SK-N-SH (cell line): Measurements from ENCODE around the gene PTPRG. TPM values are rescaled to one million over a fixed set of nuclear protein-coding genes. Genes with fewer than 3 reads are reported as not detected.

Experiments
- CTCF ChIA-PET: fragments of 300-600, 350-600 bp; formaldehyde crosslinking; extraction: SDS; loops from one replicate; lab custom pipeline; 2021; lab: Yijun Ruan, JAX
- POLR2A ChIA-PET: fragments of 350-600 bp; sonication (Branson Sonifier 250); formaldehyde crosslinking; extraction: SDS; loops from one replicate; lab custom pipeline; 2020; ENCODE audit warnings: antibody characterized with exemption, inconsistent platforms; lab: Yijun Ruan, JAX
- DNase-seq: peaks from one replicate; pipeline ENCODE4 v3.0.0; 2012
- H2AFZ ChIP-seq: fragments of 200-600 bp; sonication (generic); 2 replicates; pipeline ENCODE4 v1.8.1; 2016; ENCODE audit warnings: antibody characterized with exemption, mild to moderate bottlenecking, low read depth
- H3F3A ChIP-seq: fragments of 200-600 bp; sonication (generic); replicated peaks from 2 replicates; pipeline ENCODE3; 2016; ENCODE audit warnings: antibody characterized with exemption, mild to moderate bottlenecking; ENCODE audit not compliant: insufficient read depth
- H3K27ac ChIP-seq, 2 experiments: fragments of 200-500 bp in 1 of 2; fragments of 200-600 bp in 1 of 2; sonication (Bioruptor generic) in 1 of 2; sonication (generic), shearing (Covaris generic) in 1 of 2; 2 replicates each; pipeline versions ENCODE4 v1.5.1 to v1.6.1; 2014 to 2016; ENCODE audit warnings: low read depth in 2 of 2, inconsistent platforms in 1 of 2, low read length in 1 of 2, mild to moderate bottlenecking in 1 of 2, mixed read lengths in 1 of 2
- H3K27me3 ChIP-seq: fragments of 200-600 bp; sonication (generic), shearing (Covaris generic); 2 replicates; pipeline ENCODE4 v1.6.1; 2016; ENCODE audit warnings: mixed run types; ENCODE audit not compliant: insufficient read depth
- H3K36me3 ChIP-seq, 2 experiments: fragments of 200-500 bp in 1 of 2; fragments of 200-600 bp in 1 of 2; sonication (Bioruptor generic) in 1 of 2; sonication (generic) in 1 of 2; replicated peaks in 1 of 2; 2 replicates each; pipeline versions ENCODE3 to v1.5.1; 2014 to 2016; ENCODE audit warnings: low read length in 1 of 2, mild to moderate bottlenecking in 1 of 2; ENCODE audit not compliant: insufficient read depth in 2 of 2, control insufficient read depth in 1 of 2
- H3K4me1 ChIP-seq, 2 experiments: fragments of 200-500 bp in 1 of 2; fragments of 200-600 bp in 1 of 2; sonication (Bioruptor generic) in 1 of 2; sonication (generic), shearing (Covaris generic) in 1 of 2; 2 replicates each; pipeline versions ENCODE4 v1.5.1 to v1.6.1; 2014 to 2016; ENCODE audit warnings: low read depth in 1 of 2, low read length in 1 of 2, mixed run types in 1 of 2; ENCODE audit not compliant: insufficient read depth in 2 of 2, control insufficient read depth in 1 of 2
- H3K4me2 ChIP-seq: fragments of 200-600 bp; sonication (generic), shearing (Covaris generic); 2 replicates; pipeline ENCODE4 v1.6.1; 2017; ENCODE audit warnings: mixed run types
- H3K4me3 ChIP-seq, 2 experiments: fragments of 200-500 bp in 1 of 2; fragments of 200-600 bp in 1 of 2; sonication (Bioruptor generic) in 1 of 2; sonication (generic), shearing (Covaris generic) in 1 of 2; 2 replicates each; pipeline versions ENCODE4 v1.5.1 to v1.8.1; 2014 to 2016; ENCODE audit warnings: low read depth in 2 of 2, inconsistent platforms in 1 of 2, low read length in 1 of 2, mild to moderate bottlenecking in 1 of 2, mixed read lengths in 1 of 2, moderate library complexity in 1 of 2
- H3K79me2 ChIP-seq: fragments of 200-600 bp; sonication (generic); 2 replicates; pipeline ENCODE4 v1.8.1; 2017; ENCODE audit warnings: mild to moderate bottlenecking; ENCODE audit not compliant: insufficient read depth
- H3K9ac ChIP-seq: fragments of 200-600 bp; sonication (generic); 2 replicates; pipeline ENCODE4 v1.6.1; 2017; ENCODE audit warnings: mixed run types
- H3K9me2 ChIP-seq: fragments of 200-600 bp; sonication (generic); 2 replicates; pipeline ENCODE4 v1.6.1; 2017; ENCODE audit warnings: mixed run types
- H3K9me3 ChIP-seq: fragments of 200-600 bp; sonication (generic); 2 replicates; pipeline ENCODE4 v1.6.1; 2017; ENCODE audit warnings: mixed run types, mild to moderate bottlenecking, moderate library complexity
- H4K20me1 ChIP-seq: fragments of 200-600 bp; sonication (generic); 2 replicates; pipeline ENCODE4 v1.6.1; 2017; ENCODE audit warnings: mild to moderate bottlenecking, mixed run types; ENCODE audit not compliant: insufficient read depth
- CTCF ChIP-seq: fragments of 200-600 bp; sonication (generic); IDR thresholded peaks from 2 replicates; pipeline ENCODE4 v1.6.1; 2017; ENCODE audit warnings: antibody characterized with exemption, mild to moderate bottlenecking, moderate library complexity
- ELF1 ChIP-seq: IDR thresholded peaks from 2 replicates; pipeline ENCODE4 v1.4.0; 2012
- FOSL2 ChIP-seq: IDR thresholded peaks from 2 replicates; pipeline ENCODE4 v1.4.0; 2012; ENCODE audit warnings: low read depth, mild to moderate bottlenecking, moderate library complexity, borderline replicate concordance
- FOXJ3 ChIP-seq: sonication (generic); formaldehyde crosslinking; IDR thresholded peaks from 2 replicates; pipeline ENCODE4 v1.5.1; 2020; ENCODE audit warnings: mild to moderate bottlenecking, missing genetic modification reagents
- GABPA ChIP-seq: IDR thresholded peaks from 2 replicates; pipeline ENCODE4 v1.4.0; 2012; ENCODE audit warnings: low read depth, mild to moderate bottlenecking
- GATA2 ChIP-seq: sonication (generic); formaldehyde crosslinking; IDR thresholded peaks from 2 replicates; pipeline ENCODE4 v1.5.0; 2020; ENCODE audit warnings: mild to moderate bottlenecking, missing genetic modification reagents
- JUND ChIP-seq: IDR thresholded peaks from 2 replicates; pipeline ENCODE4 v1.4.0; 2012
- MAX ChIP-seq: IDR thresholded peaks from 2 replicates; pipeline ENCODE4 v1.4.0; 2012; ENCODE audit warnings: low read depth
- MEF2A ChIP-seq: IDR thresholded peaks from 2 replicates; pipeline ENCODE4 v1.4.0; 2012; ENCODE audit warnings: low read depth, borderline replicate concordance
- NRF1 ChIP-seq: IDR thresholded peaks from 2 replicates; pipeline ENCODE4 v1.6.1; 2012; ENCODE audit warnings: low read depth, mild to moderate bottlenecking, low read length
- POLR2AphosphoS5 ChIP-seq: IDR thresholded peaks from 2 replicates; pipeline ENCODE4 v1.6.1; 2012; ENCODE audit warnings: low read depth, low read length
- RCOR1 ChIP-seq: fragments of 150-350 bp; IDR thresholded peaks from 2 replicates; pipeline ENCODE4 v1.6.1; 2017; ENCODE audit warnings: antibody characterized with exemption, low read length
- RFX5 ChIP-seq: IDR thresholded peaks from 2 replicates; pipeline ENCODE4 v1.6.1; 2012; ENCODE audit warnings: mild to moderate bottlenecking, improper control_type of control experiment, low read length
- RXRA ChIP-seq: IDR thresholded peaks from 2 replicates; pipeline ENCODE4 v1.4.0; 2012; ENCODE audit warnings: low read depth, mild to moderate bottlenecking, borderline replicate concordance
- SIN3A ChIP-seq: IDR thresholded peaks from 2 replicates; pipeline ENCODE4 v1.6.1; 2012; ENCODE audit warnings: low read depth, mild to moderate bottlenecking, low read length, moderate library complexity, borderline replicate concordance
- TCF12 ChIP-seq: IDR thresholded peaks from 2 replicates; pipeline ENCODE4 v1.4.0; 2012
- TEAD4 ChIP-seq: IDR thresholded peaks from 2 replicates; pipeline ENCODE4 v1.4.0; 2012; ENCODE audit warnings: mild to moderate bottlenecking, borderline replicate concordance; ENCODE audit not compliant: insufficient read depth
- USF2 ChIP-seq: fragments of 150-350 bp; IDR thresholded peaks from 2 replicates; pipeline ENCODE4 v1.6.1; 2017; ENCODE audit warnings: antibody characterized with exemption, low read length, low read depth, borderline replicate concordance
- WGBS: methylation state at CpG from one replicate; pipeline ENCODE4 v1.1.6; 2017; ENCODE audit warnings: low lambda C conversion rate; 5-methylcytosine and 5-hydroxymethylcytosine counted together
- polyA plus RNA-seq, 3 experiments: library from polyadenylated mRNA; depleted of rRNA; stranded (reverse); fragments of >200 nt; gene quantifications; 2 replicates each; pipeline ENCODE4 v1.2.3, GENCODE V29; 2012
- TF ChIP-seq, protein P1 (sequence below): IDR thresholded peaks from 2 replicates; pipeline ENCODE4 v1.4.0; 2012; ENCODE audit warnings: low read depth, borderline replicate concordance

Gene PTPRG
- polyA plus RNA-seq, 1 of the 3 experiments (the other 2 are of a cell fraction) = 14.1 TPM

DNA sequence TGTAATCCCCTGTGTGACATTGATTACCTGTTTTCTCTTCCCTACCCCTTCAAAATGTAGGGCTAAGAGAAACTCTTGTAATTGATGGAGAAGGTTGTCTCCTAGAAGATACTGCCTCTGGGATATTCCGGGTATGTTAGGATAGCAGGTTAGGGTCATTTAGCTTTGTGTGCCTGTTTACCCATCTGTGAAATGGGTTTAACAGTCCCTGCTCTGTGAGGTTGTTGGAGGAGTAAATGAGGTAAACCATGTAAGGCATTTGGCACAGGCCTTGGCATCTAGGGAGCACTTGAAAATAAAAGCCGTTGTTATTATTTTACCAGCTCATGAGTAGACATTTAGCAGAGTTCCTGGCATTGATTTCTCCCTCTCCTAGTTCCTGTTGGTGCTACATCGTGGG lies 16.4 kb downstream of the PTPRG start:
- no peak overlapping the region for H3K4me2 ChIP-seq
- H3K9me2 ChIP-seq = no peaks in the 10 kb centered on the region
- no peak overlapping the region for H3K9ac ChIP-seq
- 92% methylated on average over 3 of the region's 3 CpGs for WGBS
- H3K4me3 ChIP-seq = no peak overlapping the region
- H4K20me1 ChIP-seq = no peaks in the 10 kb centered on the region; the same call in 1 of the 2 replicates
- no peaks in the 10 kb centered on the region for H3K36me3 ChIP-seq
- no peaks in the 10 kb centered on the region for H3K27me3 ChIP-seq
- H3F3A ChIP-seq = no peaks in the 10 kb centered on the region
- no peak overlapping the region for H2AFZ ChIP-seq
- CTCF ChIA-PET = interaction anchor here (2.6 kb wide), 1 partner anchor 13 kb away, joined by 8 read pairs; no protein-coding TSS in a partner anchor
- H3K27ac ChIP-seq = no peak overlapping the region
- H3K9me3 ChIP-seq = no peaks in the 10 kb centered on the region
- no peaks in the 10 kb centered on the region for H3K4me1 ChIP-seq
- POLR2A ChIA-PET = no interaction called here
- TF ChIP-seq SIN3A = no peak
- TF ChIP-seq NRF1 = no peak
- TF ChIP-seq RCOR1 = no peak
- TF ChIP-seq TEAD4 = no peak
- no peak for TF ChIP-seq RXRA
- TF ChIP-seq POLR2AphosphoS5 = no peak
- no peak for TF ChIP-seq FOSL2
- H3K79me2 ChIP-seq = peaks cover 90% of the 10 kb centered on the region
- DNase-seq = no peak

- no peak for DNase-seq
- Histone ChIP-seq H3F3A (no peaks in the 10 kb centered on the region), H3K27ac (no peak overlapping the region), H3K9me2 (no peaks in the 10 kb centered on the region), H3K4me2 (no peak overlapping the region), H3K9me3 (no peaks in the 10 kb centered on the region), H3K36me3 (no peaks in the 10 kb centered on the region), H3K9ac (no peak overlapping the region), H4K20me1 (no peaks in the 10 kb centered on the region; the same call in 1 of the 2 replicates), H2AFZ (no peak overlapping the region), H3K4me1 (no peaks in the 10 kb centered on the region), H3K79me2 (peaks cover 84% of the 10 kb centered on the region), H3K4me3 (no peak overlapping the region), H3K27me3 (no peaks in the 10 kb centered on the region)
- ChIA-PET CTCF (interaction anchor here (2.6 kb wide), 1 partner anchor 14 kb away, joined by 8 read pairs; no protein-coding TSS in a partner anchor), POLR2A (no interaction called here)
- WGBS = 88% methylated on average over 8 of the region's 8 CpGs
- TF ChIP-seq MEF2A = no peak
- no peak for TF ChIP-seq ELF1
- TF ChIP-seq GATA2 = no peak
- no peak for TF ChIP-seq RXRA
- TF ChIP-seq RFX5 = no peak
- TF ChIP-seq RCOR1 = no peak
- no peak for TF ChIP-seq TCF12
- no peak for TF ChIP-seq MAX
- TF ChIP-seq SIN3A = no peak
- TF ChIP-seq JUND = no peak
- TF ChIP-seq FOXJ3 (CRISPR knock-in tag) = no peak
- TF ChIP-seq, protein P1, sequence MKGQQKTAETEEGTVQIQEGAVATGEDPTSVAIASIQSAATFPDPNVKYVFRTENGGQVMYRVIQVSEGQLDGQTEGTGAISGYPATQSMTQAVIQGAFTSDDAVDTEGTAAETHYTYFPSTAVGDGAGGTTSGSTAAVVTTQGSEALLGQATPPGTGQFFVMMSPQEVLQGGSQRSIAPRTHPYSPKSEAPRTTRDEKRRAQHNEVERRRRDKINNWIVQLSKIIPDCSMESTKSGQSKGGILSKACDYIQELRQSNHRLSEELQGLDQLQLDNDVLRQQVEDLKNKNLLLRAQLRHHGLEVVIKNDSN = no peak
- no peak for TF ChIP-seq GABPA
- no peak for TF ChIP-seq CTCF
- no peak for TF ChIP-seq USF2
These were observed 17.4 kb downstream of the PTPRG start for GRCh38 chr3:61578667-61579367.
